GM19238 (cell line): Measurements from ENCODE around the gene ME1.
A peak's percentile ranks its signal among the peaks of the same experiment; 100 is the strongest.
"Not testable (repeated sequence)": the region's sequence is repeated elsewhere in the genome, so short reads cannot be mapped to it uniquely, and the experiment has no call there.

Source experiments
- DNase-seq: peaks from one replicate; pipeline ENCODE4 v3.0.0; 2011; ENCODE audit warnings: low spot score; ENCODE audit not compliant: insufficient read length

The ME1 gene

GRCh38 chr6:83260577-83260976 is 170.3 kb downstream of the ME1 start:
- no peak for DNase-seq

GRCh38 chr6:83258517-83258916 is 172.3 kb downstream of the ME1 start:
- DNase-seq, result no peak

GRCh38 chr6:83257791-83258190 is 173.1 kb downstream of the ME1 start:
- DNase-seq, result no peak

DNA sequence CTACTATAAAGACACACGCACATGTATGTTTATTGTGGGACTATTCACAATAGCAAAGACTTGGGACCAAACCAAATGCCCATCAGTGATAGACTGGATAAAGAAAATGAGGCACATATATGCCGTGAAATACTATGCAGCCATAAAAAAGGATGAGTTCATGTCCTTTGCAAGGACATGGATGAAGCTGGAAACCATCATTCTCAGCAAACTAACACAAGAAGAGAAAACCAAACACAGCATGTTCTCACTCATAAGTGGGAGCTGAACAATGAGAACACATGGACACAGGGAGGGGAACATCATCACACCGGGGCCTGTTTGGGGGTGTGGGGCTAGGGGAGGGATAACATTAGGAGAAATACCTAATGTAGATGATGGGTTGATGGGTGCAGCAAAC is 174.1 kb downstream of the ME1 start:
- DNase-seq, result not testable (repeated sequence)

GRCh38 chr6:83252719-83253118 is 178.1 kb downstream of the ME1 start:
- DNase-seq, result no peak

DNA sequence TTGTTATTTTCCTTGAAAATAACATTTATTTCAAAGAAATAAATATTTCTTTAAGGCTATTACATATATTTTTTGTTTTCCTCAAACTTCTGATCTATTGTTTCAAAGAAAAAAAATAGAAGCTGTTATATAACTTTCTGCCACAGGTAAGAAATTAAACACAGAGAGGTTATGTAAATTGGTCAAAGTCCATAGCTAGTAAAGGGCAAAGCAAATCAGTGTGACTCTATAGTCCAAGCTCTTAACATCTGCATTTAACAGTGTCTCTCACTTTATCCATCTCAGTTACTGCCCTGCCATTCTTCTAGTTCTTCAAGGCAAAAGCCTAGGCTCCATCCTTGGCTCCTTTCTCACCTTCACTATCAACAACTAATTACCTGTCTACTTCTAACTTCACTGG is 180.6 kb downstream of the ME1 start:
- no peak for DNase-seq

DNA sequence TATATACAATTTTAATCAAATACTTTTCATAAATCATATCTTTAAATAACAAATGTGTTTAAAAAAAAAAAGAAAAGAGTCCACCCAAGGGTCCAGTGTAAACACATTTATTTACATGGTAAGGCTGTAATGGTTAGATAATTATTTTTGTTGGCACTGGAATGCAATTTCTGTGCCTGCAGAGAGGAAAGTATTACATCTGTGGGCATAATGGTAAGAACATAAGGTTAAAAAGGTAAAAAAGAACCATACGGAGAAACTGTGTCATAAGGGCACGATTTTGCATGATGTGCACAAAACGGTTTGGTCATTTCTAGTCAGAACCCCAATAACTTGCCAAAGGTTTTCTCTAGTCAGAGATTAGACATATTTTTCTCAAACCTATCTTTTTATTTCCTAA is 183.4 kb downstream of the ME1 start:
- no peak for DNase-seq

- no peak for DNase-seq
Observed at GRCh38 chr6:83231146-83231545, 199.7 kb downstream of the ME1 start.

- no peak for DNase-seq
Observed at GRCh38 chr6:83226517-83226916, 204.3 kb downstream of the ME1 start.

DNA sequence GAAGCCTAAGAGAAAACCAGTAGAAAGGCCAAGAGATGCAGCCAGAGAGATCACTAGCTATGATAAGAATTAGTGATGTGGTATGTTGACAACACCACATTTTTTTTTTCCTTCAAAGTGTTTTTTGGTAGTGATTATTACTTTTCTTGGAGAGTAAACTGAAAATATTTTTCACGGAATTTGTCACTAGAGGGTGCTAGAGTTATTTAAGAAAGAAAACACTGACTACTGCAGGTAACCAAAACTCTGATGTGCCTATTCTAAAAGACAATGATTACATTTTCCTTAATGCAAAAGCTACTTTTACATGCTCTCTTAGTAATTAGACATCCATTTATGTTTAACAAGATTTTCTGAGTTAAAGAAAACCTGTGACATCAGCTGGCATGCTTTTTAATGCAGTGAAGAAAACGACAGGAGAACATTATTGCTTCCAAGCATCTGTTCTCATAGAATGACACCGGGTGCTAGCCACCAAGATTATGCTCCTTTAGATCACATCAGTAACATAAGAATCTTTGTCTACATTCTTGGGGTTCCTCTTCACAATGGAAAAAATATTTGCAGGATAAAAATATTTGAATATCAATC is 208.9 kb downstream of the ME1 start:
- no peak for DNase-seq

- DNase-seq, result no peak
Observed at GRCh38 chr6:83221276-83221675, 209.6 kb downstream of the ME1 start.

GRCh38 chr6:83220121-83220520 is 210.7 kb downstream of the ME1 start:
- DNase-seq, result no peak

DNA sequence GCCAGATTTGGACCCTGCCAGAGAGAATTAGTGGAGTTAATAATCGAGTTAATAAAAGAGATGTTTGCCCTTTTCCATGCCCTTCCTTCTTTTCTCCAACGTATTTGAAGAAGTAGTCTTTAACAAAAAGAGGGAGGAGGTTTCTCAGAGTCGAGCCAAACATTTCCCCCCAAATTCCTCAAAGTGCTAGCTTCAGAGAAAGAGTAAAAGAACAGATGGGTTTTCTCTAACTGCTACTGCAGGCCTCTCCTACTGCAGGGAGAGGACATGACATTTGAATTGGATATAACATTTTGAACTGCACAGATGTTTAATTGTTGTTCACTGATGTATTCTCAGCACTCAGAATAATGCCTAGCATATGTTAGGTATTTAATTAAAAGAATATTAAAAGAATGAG is 212.2 kb downstream of the ME1 start:
- DNase-seq, result no peak

GRCh38 chr6:83216806-83217205 is 214.0 kb downstream of the ME1 start:
- DNase-seq, result no peak

DNA sequence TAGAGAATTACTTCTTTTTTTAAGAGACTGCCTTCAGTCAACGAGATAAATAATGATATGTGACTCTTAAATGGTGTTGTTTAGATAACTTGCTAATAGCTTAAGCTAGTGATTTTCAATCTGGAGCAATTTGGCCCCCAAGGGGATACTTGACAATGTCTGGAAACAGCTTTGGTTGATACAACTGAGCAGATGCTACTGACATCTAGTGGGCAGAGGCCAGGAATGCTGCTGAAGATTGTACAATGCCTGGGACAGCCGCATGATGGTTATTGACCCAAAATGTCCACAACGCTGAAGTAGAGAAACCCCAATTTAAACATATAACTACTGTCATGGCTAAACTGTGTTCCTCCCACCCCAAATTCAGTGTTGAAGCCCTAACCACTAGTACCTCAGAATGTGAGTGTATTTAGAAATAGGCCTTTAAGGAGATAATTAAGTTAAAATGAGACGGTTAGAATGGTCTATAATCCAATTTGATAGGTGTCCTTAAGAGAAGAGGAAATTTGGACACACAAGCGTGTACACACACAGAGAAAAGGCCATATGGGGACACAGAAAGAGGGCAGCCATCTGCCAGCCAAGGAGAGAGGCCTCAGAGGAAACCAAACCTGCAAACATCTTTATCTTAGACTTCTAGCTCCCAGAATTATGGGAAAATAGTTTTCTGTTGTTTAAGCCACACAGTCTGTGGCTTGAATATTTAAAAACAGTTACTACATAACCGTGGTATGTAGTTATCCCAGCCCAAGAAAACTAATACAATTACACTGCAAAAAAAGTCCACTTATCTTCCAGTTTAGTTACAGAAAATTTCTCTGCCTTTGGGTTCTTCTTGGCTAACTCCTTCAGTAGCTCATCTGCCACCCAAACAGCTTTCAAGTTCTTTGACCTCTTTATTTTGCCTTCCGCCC is 215.5 kb downstream of the ME1 start:
- DNase-seq, result peak; percentile 16

DNA sequence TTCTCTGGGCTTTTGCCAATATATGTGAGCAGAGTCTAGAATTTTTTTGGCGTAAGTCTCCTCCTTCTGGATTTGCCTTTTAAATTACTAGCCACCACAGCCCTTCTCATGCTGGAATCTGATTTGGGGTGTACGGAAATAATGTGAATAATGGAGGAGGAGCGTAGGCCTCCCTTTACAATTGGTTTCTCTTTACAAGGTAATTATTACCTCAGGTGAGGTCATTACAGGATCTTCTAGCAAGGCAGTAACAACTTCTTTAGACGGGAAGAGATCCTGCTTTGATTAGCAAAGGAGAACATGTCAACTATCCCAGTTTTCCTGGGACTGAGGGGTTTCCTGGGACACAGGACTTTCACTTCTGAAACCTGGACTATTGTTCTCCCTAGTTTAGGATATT is 228.8 kb downstream of the ME1 start:
- DNase-seq, result no peak

DNA sequence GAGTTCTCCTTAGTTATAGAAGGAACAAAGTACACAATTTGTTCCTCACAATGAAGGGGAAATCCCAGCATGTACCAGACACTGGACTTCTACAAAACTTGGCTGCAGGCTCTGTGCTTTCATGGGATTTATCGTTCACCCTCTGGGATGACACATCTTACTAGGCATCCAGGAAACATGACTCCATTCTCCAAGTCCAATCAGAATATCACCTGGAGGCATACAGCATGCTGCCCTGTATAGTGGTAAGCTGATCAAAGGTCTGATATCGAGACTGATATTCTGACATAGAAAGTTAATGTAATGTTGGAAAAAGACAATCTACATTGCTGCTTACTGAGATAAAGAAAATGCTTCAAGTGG is 231.0 kb downstream of the ME1 start:
- DNase-seq, result no peak

DNA sequence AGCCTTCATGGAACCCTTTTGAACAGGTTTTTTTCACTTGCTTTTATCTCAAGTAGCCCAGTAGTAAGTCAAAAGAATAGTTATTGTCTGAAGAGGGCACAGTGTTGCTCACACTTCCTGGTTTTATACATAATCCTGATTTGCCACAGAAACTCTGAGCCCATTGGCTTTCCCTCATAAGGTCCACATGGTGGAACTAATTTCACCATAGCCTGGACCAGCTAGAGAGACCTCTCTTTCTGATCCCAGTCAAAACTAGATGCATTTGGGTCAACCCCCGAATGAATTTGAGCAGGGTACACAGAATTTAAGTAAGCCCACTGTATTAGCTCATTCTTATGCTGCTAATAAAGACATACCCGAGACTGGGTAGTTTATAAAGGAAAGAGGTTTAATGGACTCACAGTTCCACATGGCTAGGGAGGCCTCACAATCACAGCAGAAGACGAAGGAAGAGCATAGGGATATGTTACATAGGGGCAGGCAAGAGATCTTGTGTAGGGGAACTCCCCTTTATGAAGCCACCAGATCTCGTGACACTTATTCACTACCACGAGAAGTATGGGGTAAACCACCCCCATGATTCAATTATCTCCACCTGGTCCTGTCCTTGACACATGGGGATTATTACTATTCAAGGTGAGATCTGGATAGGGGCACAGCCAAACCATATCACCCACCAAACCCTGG is 231.5 kb downstream of the ME1 start:
- no peak for DNase-seq

DNA sequence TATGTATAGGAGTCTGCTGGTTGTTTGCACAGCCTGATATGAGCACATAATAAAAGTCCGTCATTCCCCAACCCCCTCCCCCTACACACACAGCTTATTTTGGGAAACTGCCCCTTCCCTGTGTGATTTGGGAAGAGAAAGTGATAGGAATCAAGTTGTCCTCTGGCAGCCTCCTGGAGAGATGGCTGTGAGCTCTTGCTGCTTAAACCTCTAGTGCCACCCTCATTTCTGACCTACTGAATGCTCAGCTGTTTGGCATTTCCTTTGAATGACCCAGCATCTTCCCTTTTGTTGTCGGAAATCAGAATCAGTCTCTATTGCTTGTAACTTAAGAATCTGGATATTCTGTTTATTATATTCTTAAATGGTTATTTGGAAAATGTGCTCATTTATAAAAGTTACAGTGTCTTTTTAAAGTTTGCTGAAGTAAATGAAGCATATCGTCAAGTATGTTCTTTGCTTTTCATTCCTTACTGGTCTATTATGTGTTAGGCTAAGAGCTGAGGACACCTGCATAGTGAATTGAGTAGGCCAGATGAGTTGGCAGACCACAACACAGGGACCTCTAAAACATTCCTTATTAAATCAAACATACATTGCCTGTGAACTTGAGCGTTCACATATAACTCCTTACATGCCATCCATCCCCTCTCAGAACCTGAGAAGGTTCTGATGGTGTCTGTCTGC is 232.2 kb downstream of the ME1 start:
- no peak for DNase-seq

DNA sequence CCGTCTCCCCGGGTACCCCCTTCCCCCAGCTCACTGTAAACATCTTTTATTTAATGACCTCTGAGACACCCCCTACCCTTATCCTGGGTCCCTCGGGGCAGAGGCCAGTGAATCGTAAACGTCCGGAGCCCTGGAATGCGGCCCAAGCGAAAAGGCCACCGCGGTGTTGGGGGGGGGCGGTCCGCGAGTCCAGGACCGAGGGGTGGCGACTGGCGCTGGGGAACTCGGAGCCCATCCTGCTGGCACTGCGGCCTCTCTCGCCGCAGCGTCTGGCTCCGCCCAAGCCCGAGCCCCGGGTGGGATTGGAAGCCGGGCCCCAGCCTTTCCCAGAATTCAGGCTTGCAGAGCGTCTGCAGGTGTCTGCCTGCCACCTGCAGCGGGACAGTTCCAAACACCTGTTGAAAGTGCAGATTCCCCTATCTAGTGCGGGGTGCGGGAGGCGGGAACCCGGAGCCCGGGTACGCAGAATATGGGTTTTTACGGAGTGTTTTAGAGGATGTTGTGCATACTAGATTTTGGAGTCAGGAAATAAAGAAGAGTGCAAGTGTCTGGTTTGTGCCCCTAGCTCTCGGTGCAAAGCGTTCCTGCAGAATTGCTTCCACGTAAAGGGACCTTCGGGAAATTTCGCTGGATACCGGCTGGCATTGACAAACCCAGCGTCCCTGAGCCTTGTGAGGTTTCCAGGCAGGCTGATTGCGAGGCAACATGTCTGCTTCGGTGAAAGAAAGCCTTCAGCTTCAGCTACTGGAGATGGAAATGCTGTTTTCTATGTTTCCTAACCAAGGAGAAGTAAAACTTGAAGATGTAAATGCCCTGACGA is 236.9 kb downstream of the ME1 start:
- peak; percentile 10 for DNase-seq
